Retinal pigment epithelial cell (primary cell): ENCODE measurements around the gene LRRC15.

Experiments
- DNase-seq: peaks from one replicate; pipeline ENCODE4 v3.0.0-alpha.2; 2010; ENCODE audit warnings: low read depth
- H3K4me3 ChIP-seq: 2 replicates; pipeline ENCODE4 v1.5.1; 2011; ENCODE audit warnings: mild to moderate bottlenecking, low read length, control low read depth, moderate library complexity
- CTCF ChIP-seq: conservative IDR thresholded peaks from 2 replicates; pipeline ENCODE4 v1.5.1; 2011; ENCODE audit warnings: low read depth, low read length, control low read depth, inconsistent platforms

LRRC15 gene

DNA sequence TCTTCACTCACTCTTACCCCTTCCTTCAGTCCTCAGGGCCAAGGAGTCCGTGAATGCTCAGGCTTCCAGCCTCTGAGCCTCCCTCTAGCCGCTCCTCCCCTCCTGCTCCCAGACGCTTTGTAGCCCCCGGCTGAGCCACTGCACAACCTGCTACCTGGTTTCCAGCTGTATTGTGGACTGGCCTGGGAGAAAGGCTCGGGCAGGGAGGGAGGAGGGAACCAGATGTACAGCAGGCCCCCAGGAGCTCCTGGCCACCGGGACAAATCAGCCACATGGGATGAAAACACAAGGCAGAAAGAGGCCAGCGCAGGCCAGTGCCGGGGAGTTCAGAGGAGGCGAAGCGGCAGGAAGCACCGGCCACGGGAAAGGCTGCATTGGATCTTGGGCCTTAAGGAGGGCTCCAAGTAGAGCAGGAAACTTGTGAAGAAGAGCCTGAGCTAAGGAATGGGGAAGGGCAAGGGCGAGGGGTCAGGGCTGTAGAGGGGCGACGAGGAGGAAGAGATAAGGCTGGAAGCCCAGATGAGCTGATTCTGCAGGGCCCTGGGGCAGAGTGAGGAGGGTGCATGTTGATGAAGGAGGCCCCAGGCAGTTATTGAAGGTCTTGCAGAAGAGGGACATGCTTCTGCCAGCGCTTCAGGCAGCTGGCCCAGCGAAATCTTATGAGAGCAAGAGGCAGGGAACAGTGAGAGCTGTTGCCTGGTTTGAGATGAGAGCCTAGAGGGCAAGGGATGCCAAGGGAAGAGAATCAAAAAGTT lies 32.8 kb downstream of the LRRC15 start:
- TF ChIP-seq CTCF: no peak
- DNase-seq: no peak
- H3K4me3 ChIP-seq: no peak overlapping the region

- DNase-seq: no peak
- H3K4me3 ChIP-seq: no peak overlapping the region
- no peak for TF ChIP-seq CTCF
These were observed 35.6 kb downstream of the LRRC15 start for GRCh38 chr3:194333981-194334320.

- no peak for DNase-seq
- peak; percentile 93 for TF ChIP-seq CTCF
- H3K4me3 ChIP-seq: peak overlapping the region; percentile 54
These were observed 36.1 kb downstream of the LRRC15 start for GRCh38 chr3:194333212-194333980.

GRCh38 chr3:194332858-194333211 lies 36.7 kb downstream of the LRRC15 start:
- H3K4me3 ChIP-seq: no peak overlapping the region
- no peak for TF ChIP-seq CTCF
- DNase-seq: no peak

DNA sequence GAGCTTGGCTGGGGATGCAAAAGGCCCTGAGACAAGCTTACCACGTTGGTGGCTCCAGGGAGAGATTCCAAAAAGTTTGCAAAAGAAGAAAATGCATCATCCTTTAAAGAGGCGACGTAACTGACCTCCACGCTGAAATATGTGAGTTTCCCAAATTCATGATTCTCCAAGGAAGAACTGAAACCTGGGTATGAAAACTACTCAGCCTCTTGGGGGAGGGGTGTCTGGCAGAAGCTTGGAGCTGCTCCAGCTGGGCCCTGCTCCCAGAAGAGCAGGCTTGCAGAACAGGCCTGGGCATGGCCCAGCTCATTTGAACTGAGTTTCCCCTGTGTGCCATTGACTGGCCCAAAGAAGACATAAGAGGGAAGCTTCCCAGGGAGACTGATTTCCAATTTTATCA lies 39.0 kb downstream of the LRRC15 start:
- H3K4me3 ChIP-seq: no peak overlapping the region
- no peak for TF ChIP-seq CTCF
- DNase-seq: no peak

- TF ChIP-seq CTCF: no peak
- H3K4me3 ChIP-seq: no peak overlapping the region
- no peak for DNase-seq
These were observed 39.4 kb downstream of the LRRC15 start for GRCh38 chr3:194330160-194330559.

- TF ChIP-seq CTCF: no peak
- no peak overlapping the region for H3K4me3 ChIP-seq
- no peak for DNase-seq
These were observed 40.0 kb downstream of the LRRC15 start for GRCh38 chr3:194329583-194329965.
